H1 (cell line): ENCODE data around the gene SNAI1. TPM values are rescaled to one million over a fixed set of nuclear protein-coding genes. Genes with fewer than 3 reads are reported as not detected.

Experiments
- CTCF ChIA-PET: fragments of 300-600 bp; sonication (Branson Sonifier 250); formaldehyde crosslinking; loops from one replicate; lab custom pipeline; 2021; ENCODE audit not compliant: partially characterized antibody; lab: Charles Lee
- POLR2A ChIA-PET: fragments of 300-600 bp; sonication (Branson Sonifier 250); formaldehyde crosslinking; loops from one replicate; lab custom pipeline; 2021; ENCODE audit warnings: inconsistent platforms; ENCODE audit not compliant: partially characterized antibody; lab: Charles Lee
- DNase-seq, 2 experiments: peaks; one replicate each; pipeline versions ENCODE4 v3.0.0 to v3.0.0-alpha.2; 2010 to 2022; ENCODE audit warnings: low spot score in 2 of 2, low read depth in 1 of 2, mixed read lengths in 1 of 2
- FAIRE-seq: peaks from 2 replicates; lab custom pipeline; 2011; peaks lifted over from hg19 to GRCh38; lab: Jason Lieb, UNC
- H2AFZ ChIP-seq: 2 replicates; pipeline ENCODE4 v1.8.1; 2012; ENCODE audit warnings: low read length, inconsistent platforms
- H2AK5ac ChIP-seq: 2 replicates; pipeline ENCODE4 v1.6.1; 2013; ENCODE audit warnings: low read depth, low read length
- H2BK120ac ChIP-seq: replicated peaks from 2 replicates; pipeline ENCODE3; 2013; ENCODE audit warnings: low read depth, low read length, inconsistent platforms
- H2BK12ac ChIP-seq: 2 replicates; pipeline ENCODE4 v1.6.1; 2013; ENCODE audit warnings: low read depth, low read length
- H2BK15ac ChIP-seq: 2 replicates; pipeline ENCODE4 v1.6.1; 2013; ENCODE audit warnings: low read length
- H2BK20ac ChIP-seq: 2 replicates; pipeline ENCODE4 v1.6.1; 2013; ENCODE audit warnings: low read length
- H2BK5ac ChIP-seq: 2 replicates; pipeline ENCODE4 v1.6.1; 2013; ENCODE audit warnings: low read depth, low read length
- H3K14ac ChIP-seq: 2 replicates; pipeline ENCODE4 v1.6.1; 2013; ENCODE audit warnings: inconsistent platforms; ENCODE audit not compliant: insufficient read length
- H3K18ac ChIP-seq: 2 replicates; pipeline ENCODE4 v1.6.1; 2013; ENCODE audit warnings: low read length; ENCODE audit errors: extremely low read depth
- H3K23ac ChIP-seq: 2 replicates; pipeline ENCODE4 v1.6.1; 2013; ENCODE audit warnings: inconsistent platforms; ENCODE audit not compliant: insufficient read length
- H3K23me2 ChIP-seq: 2 replicates; pipeline ENCODE4 v1.6.1; 2013; ENCODE audit warnings: low read depth, low read length
- H3K27ac ChIP-seq: 2 replicates; pipeline ENCODE4 v1.6.1; 2011; ENCODE audit warnings: low read depth, low read length, inconsistent platforms
- H3K27me3 ChIP-seq, 4 experiments: replicated peaks in 1 of 4; 1 replicate in 1 of 4; 2 replicates in 3 of 4; pipeline versions ENCODE4 v1.6.1 to v1.8.1; 2011 to 2013; ENCODE audit warnings: low read length in 3 of 4, mild to moderate bottlenecking in 3 of 4, inconsistent platforms in 2 of 4, mixed read lengths in 2 of 4, moderate library complexity in 1 of 4; ENCODE audit not compliant: control insufficient read depth in 3 of 4, insufficient read depth in 3 of 4; ENCODE audit errors: extremely low read depth in 1 of 4
- H3K36me3 ChIP-seq, 4 experiments: 2 replicates each; pipeline versions ENCODE4 v1.6.1 to v1.8.1; 2011 to 2013; ENCODE audit warnings: mild to moderate bottlenecking in 4 of 4, low read length in 3 of 4, moderate library complexity in 2 of 4, control low read depth in 1 of 4, inconsistent platforms in 1 of 4; ENCODE audit not compliant: insufficient read depth in 4 of 4, control insufficient read depth in 2 of 4
- H3K4ac ChIP-seq: replicated peaks from 2 replicates; pipeline ENCODE3; 2013; ENCODE audit warnings: low read length, low read depth, mixed read lengths, inconsistent platforms; ENCODE audit not compliant: insufficient read length
- H3K4me1 ChIP-seq, 4 experiments: replicated peaks in 1 of 4; 1 replicate in 1 of 4; 2 replicates in 3 of 4; pipeline versions ENCODE4 v1.6.1 to v1.8.1; 2011 to 2013; ENCODE audit warnings: low read length in 3 of 4, inconsistent platforms in 2 of 4, mixed read lengths in 1 of 4; ENCODE audit not compliant: insufficient read depth in 4 of 4, control insufficient read depth in 3 of 4
- H3K4me2 ChIP-seq, 2 experiments: 2 replicates each; pipeline versions ENCODE4 v1.6.1 to v1.8.1; 2011 to 2013; ENCODE audit warnings: low read depth in 2 of 2, low read length in 2 of 2, control low read depth in 1 of 2, inconsistent platforms in 1 of 2, mild to moderate bottlenecking in 1 of 2; ENCODE audit not compliant: insufficient read depth in 1 of 2
- H3K4me3 ChIP-seq, 4 experiments: fragments of 200-600, 300-600 bp in 1 of 4; sonication (generic), shearing (Covaris generic), sonication (Bioruptor Twin) in 1 of 4; 2 replicates each; pipeline versions ENCODE4 v1.5.1 to v1.8.1; 2011 to 2016; ENCODE audit warnings: low read length in 4 of 4, low read depth in 3 of 4, control low read depth in 2 of 4, inconsistent platforms in 2 of 4, mild to moderate bottlenecking in 2 of 4, mixed read lengths in 1 of 4, moderate library complexity in 1 of 4; ENCODE audit not compliant: insufficient read depth in 2 of 4; ENCODE audit errors: extremely low read depth in 1 of 4
- H3K56ac ChIP-seq: replicated peaks from 2 replicates; pipeline ENCODE3; 2013; ENCODE audit warnings: low read depth, mild to moderate bottlenecking, mixed read lengths, low read length, inconsistent platforms; ENCODE audit not compliant: insufficient read length
- H3K79me1 ChIP-seq: 2 replicates; pipeline ENCODE4 v1.6.1; 2013; ENCODE audit warnings: low read depth, low read length, control low read depth
- H3K79me2 ChIP-seq, 2 experiments: 2 replicates each; pipeline versions ENCODE4 v1.6.1 to v1.8.1; 2012 to 2013; ENCODE audit warnings: low read length in 2 of 2, mild to moderate bottlenecking in 2 of 2, inconsistent platforms in 1 of 2; ENCODE audit not compliant: insufficient read depth in 2 of 2, control insufficient read depth in 1 of 2
- H3K9ac ChIP-seq, 4 experiments: replicated peaks in 1 of 4; 1 replicate in 1 of 4; 2 replicates in 3 of 4; pipeline versions ENCODE4 v1.6.1 to v1.8.1; 2011 to 2013; ENCODE audit warnings: low read depth in 3 of 4, low read length in 3 of 4, control low read depth in 2 of 4, mild to moderate bottlenecking in 2 of 4, moderate library complexity in 2 of 4, inconsistent platforms in 1 of 4; ENCODE audit errors: extremely low read depth in 1 of 4
- H3K9me3 ChIP-seq, 2 experiments: 2 replicates each; pipeline versions ENCODE4 v1.6.1 to v1.8.1; 2012 to 2013; ENCODE audit warnings: mild to moderate bottlenecking in 2 of 2, moderate library complexity in 2 of 2, control low read depth in 1 of 2, inconsistent platforms in 1 of 2, low read depth in 1 of 2, low read length in 1 of 2, mixed read lengths in 1 of 2; ENCODE audit not compliant: insufficient read depth in 2 of 2
- H4K20me1 ChIP-seq, 2 experiments: replicated peaks in 1 of 2; 2 replicates each; pipeline versions ENCODE3 to v1.8.1; 2011 to 2013; ENCODE audit warnings: inconsistent platforms in 2 of 2, low read length in 2 of 2, mild to moderate bottlenecking in 1 of 2; ENCODE audit not compliant: insufficient read depth in 2 of 2, control insufficient read depth in 1 of 2
- H4K5ac ChIP-seq: 2 replicates; pipeline ENCODE4 v1.6.1; 2013; ENCODE audit warnings: low read length, low read depth, mixed read lengths, inconsistent platforms; ENCODE audit not compliant: insufficient read length
- H4K8ac ChIP-seq: 2 replicates; pipeline ENCODE4 v1.8.0; 2013; ENCODE audit warnings: mild to moderate bottlenecking, moderate library complexity, low read length, inconsistent platforms; ENCODE audit not compliant: insufficient read depth; ENCODE audit errors: extremely low read depth
- H4K91ac ChIP-seq: replicated peaks from 2 replicates; pipeline ENCODE3; 2013; ENCODE audit warnings: low read length, mixed read lengths, inconsistent platforms; ENCODE audit not compliant: insufficient read length
- KDM1A ChIP-seq: fragments of 200-600, 300-600 bp; sonication (generic); IDR thresholded peaks from 2 replicates; pipeline ENCODE4 v1.7.1; 2016; ENCODE audit warnings: mild to moderate bottlenecking, low read length, borderline replicate concordance
- WGBS, 2 experiments: shearing (Covaris generic) in 1 of 2; methylation state at CpG; one replicate each; pipeline versions ENCODE4 v1.1.6 to v1.1.7; 2013 to 2015; ENCODE audit warnings: low lambda C conversion rate in 2 of 2, mixed read lengths in 2 of 2, inconsistent platforms in 1 of 2, low coverage in 1 of 2, missing lambda C conversion rate in 1 of 2; ENCODE audit not compliant: insufficient replicate concordance in 2 of 2, insufficient coverage in 1 of 2, insufficient read length in 1 of 2; ENCODE audit errors: extremely low coverage in 1 of 2, missing lambda C conversion rate in 1 of 2; 5-methylcytosine and 5-hydroxymethylcytosine counted together
- polyA plus RNA-seq, 7 experiments: library from polyadenylated mRNA; depleted of rRNA in 3 of 7; stranded (reverse) in 5 of 7; unstranded in 2 of 7; fragments of >200 nt in 5 of 7; fragments of 200-250 nt in 2 of 7; gene quantifications; 1 replicate in 5 of 7; 2 replicates in 1 of 7; 4 replicates in 1 of 7; pipeline versions ENCODE4 v1.2.1 to v1.2.3, GENCODE V29; 2011 to 2013; ENCODE audit warnings: missing spikeins in 2 of 7, mixed read lengths in 2 of 7
- total RNA-seq: library from RNA; stranded (reverse); fragmentation: NEBNext Ultra II Directional; extraction: Animal tissue kit (Norgen Biotek cat#: 25700); gene quantifications from 2 replicates; pipeline ENCODE4 v1.2.1, GENCODE V29; 2021

SNAI1 gene
- total and polyA plus RNA-seq, 2 of the 8 experiments (the other 6 are each of a cell fraction or from before 2014, with no cell fraction given): 6.5 to 8.0 TPM

GRCh38 chr20:49999329-49999728, 16.5 kb downstream of the SNAI1 start:
- Histone ChIP-seq H3K23me2 (no peaks in the 10 kb centered on the region), H3K27ac (no peak overlapping the region), H3K36me3 (no peaks in the 10 kb centered on the region), H2AK5ac (no peak overlapping the region), H3K9me3 (no peaks in the 10 kb centered on the region), H4K8ac (no peak overlapping the region), H2BK15ac (no peak overlapping the region), H2BK12ac (no peak overlapping the region), H3K79me2 (no peaks in the 10 kb centered on the region), H2BK120ac (no peak overlapping the region), H3K4me1 (no peaks in the 10 kb centered on the region), H2BK20ac (no peak overlapping the region), H4K91ac (no peak overlapping the region), H3K18ac (no peak overlapping the region), H3K4ac (no peak overlapping the region), H3K14ac (no peak overlapping the region), H3K27me3 (no peaks in the 10 kb centered on the region), H2BK5ac (no peak overlapping the region), H4K20me1 (no peaks in the 10 kb centered on the region), H3K56ac (no peak overlapping the region), H3K79me1 (no peaks in the 10 kb centered on the region), H2AFZ (no peak overlapping the region), H3K4me2 (no peak overlapping the region), H3K4me3 (no peak overlapping the region), H3K9ac (no peak overlapping the region), H4K5ac (no peak overlapping the region), H3K23ac (no peak overlapping the region)
- no peak for TF ChIP-seq KDM1A
- CTCF ChIA-PET: interaction anchor here (0.6 to 3.9 kb wide), 5 partner anchors 10 to 255 kb away, joined by 3 to 12 read pairs (median 3); no protein-coding TSS in a partner anchor
- DNase-seq (no peak), FAIRE-seq (no peak)
- 88% methylated on average over 7 of the region's 7 CpGs; no CpG with 5 or more reads in 1 of the 2 experiments for WGBS, 2 experiments
- POLR2A ChIA-PET: interaction anchor here (0.9 to 2.4 kb wide), 5 partner anchors 10 to 53 kb away, joined by 3 to 9 read pairs (median 3); no protein-coding TSS in a partner anchor
